ENCODE measurements around the gene MSI2. TPM values are rescaled to one million over a fixed set of nuclear protein-coding genes. Genes with fewer than 3 reads are reported as not detected.

Gene MSI2
- total and polyA plus RNA-seq, 9 of the 15 experiments (the other 6 are each of a cell fraction or from before 2014, with no cell fraction given) = 4.6 to 61.8 (median 42.4) TPM

- POLR2A ChIA-PET = interaction anchor here (1.5 kb wide), 1 partner anchor 29 kb away, joined by 4 read pairs; no protein-coding TSS in a partner anchor
- Histone ChIP-seq H3K4me3 (no peak overlapping the region), H4K20me1 (replicated peaks; ENCODE audit: control insufficient read depth, insufficient read depth, low read length) (no peaks in the 10 kb centered on the region), H3K27ac (ENCODE audit: extremely low read depth, low read depth, low read length) (no peak overlapping the region), H3K9ac (ENCODE audit: insufficient read depth in 1 of 2, low read depth in 2 of 2, low read length in 2 of 2) (no peak overlapping the region), H3K9me3 (replicated peaks; ENCODE audit: control insufficient read depth, insufficient read depth, low read depth, low read length) (no peaks in the 10 kb centered on the region), H3K79me2 (ENCODE audit: control insufficient read depth, insufficient read depth, low read length) (no peaks in the 10 kb centered on the region), H3K4me1 (replicated peaks in 1 of 2; ENCODE audit: control insufficient read depth in 2 of 2, insufficient read depth in 2 of 2, low read length in 2 of 2) (no peaks in the 10 kb centered on the region), H2AFZ (ENCODE audit: low read depth, low read length) (no peak overlapping the region), H3K9me1 (ENCODE audit: control insufficient read depth, insufficient read depth, low read length) (no peaks in the 10 kb centered on the region), H3K36me3 (ENCODE audit: control insufficient read depth, insufficient read depth, low read length) (peaks cover 9% of the 10 kb centered on the region; the same call in 1 of the 3 replicates), H3K4me2 (ENCODE audit: insufficient read depth, low read length) (no peak overlapping the region), H3K27me3 (ENCODE audit: control insufficient read depth in 2 of 2, insufficient read depth in 2 of 2, low read length in 2 of 2) (no peaks in the 10 kb centered on the region)
- intact Hi-C loops (cut with micrococcal nuclease) (no loop called here), in situ Hi-C loops (cut with MboI) (no loop called here)
- WGBS (ENCODE audit: insufficient coverage, low coverage, missing lambda C conversion rate) = 80% methylated on average over 6 of the region's 6 CpGs
- BruUV-seq (replicated peaks) = no TSS peak
- CTCF ChIA-PET (ENCODE audit: low intra/inter-chr PET ratio) = no interaction called here
- TF ChIP-seq TAF9B (IDR thresholded peaks at IDR 0.05; ENCODE audit: partially characterized antibody) (no peak), FOXM1 (IDR thresholded peaks at IDR 0.05; ENCODE audit: low read depth) (no peak), FOXM1 (CRISPR knock-in tag; IDR thresholded peaks at IDR 0.05; ENCODE audit: low read depth) (no peak), GATAD2B (IDR thresholded peaks at IDR 0.05; ENCODE audit: borderline replicate concordance) (no peak), ERF (CRISPR knock-in tag; IDR thresholded peaks at IDR 0.05) (no peak), HDAC8 (tag; IDR thresholded peaks at IDR 0.05) (no peak), TEAD4 (IDR thresholded peaks at IDR 0.05; ENCODE audit: low read length) (no peak), TEAD4 (CRISPR knock-in tag; IDR thresholded peaks at IDR 0.05; ENCODE audit: borderline replicate concordance) (no peak), ESRRB (CRISPR knock-in tag; IDR thresholded peaks at IDR 0.05; ENCODE audit: borderline replicate concordance) (no peak), BDP1 (IDR thresholded peaks at IDR 0.05; ENCODE audit: insufficient read depth, insufficient read length) (no peak), ZNF408 (CRISPR knock-in tag; IDR thresholded peaks at IDR 0.05; ENCODE audit: low read depth) (no peak), ETV5 (CRISPR knock-in tag; IDR thresholded peaks at IDR 0.05; ENCODE audit: low read depth) (no peak), CLOCK (CRISPR knock-in tag; IDR thresholded peaks at IDR 0.05; ENCODE audit: borderline replicate concordance) (no peak), KLF16 (IDR thresholded peaks at IDR 0.05) (no peak), ZMIZ1 (IDR thresholded peaks at IDR 0.05; ENCODE audit: low read depth in 2 of 2, low read length in 2 of 2) (no peak), KHSRP (IDR thresholded peaks at IDR 0.05) (no peak), KDM4B (IDR thresholded peaks at IDR 0.05; ENCODE audit: borderline replicate concordance in 2 of 2, low read depth in 1 of 2) (no peak), MIER1 (IDR thresholded peaks at IDR 0.05; ENCODE audit: low read depth) (no peak)
- FAIRE-seq = no peak
- DNase-seq (ENCODE audit: extremely low read depth in 1 of 4, low spot score in 3 of 4) = no peak
- ATAC-seq = no peak
Measured at GRCh38 chr17:57631871-57632270, 375.5 kb downstream of the MSI2 start.

Data from K562 (cell line).